GM19193 (cell line): ENCODE measurements around the gene EXOC5.

ENCODE experiments used
- POLR2A ChIP-seq: IDR thresholded peaks from 4 replicates; pipeline ENCODE4 v1.6.1; 2011; ENCODE audit not compliant: insufficient read depth, insufficient read length; ENCODE audit errors: extremely low read depth

Gene EXOC5

DNA sequence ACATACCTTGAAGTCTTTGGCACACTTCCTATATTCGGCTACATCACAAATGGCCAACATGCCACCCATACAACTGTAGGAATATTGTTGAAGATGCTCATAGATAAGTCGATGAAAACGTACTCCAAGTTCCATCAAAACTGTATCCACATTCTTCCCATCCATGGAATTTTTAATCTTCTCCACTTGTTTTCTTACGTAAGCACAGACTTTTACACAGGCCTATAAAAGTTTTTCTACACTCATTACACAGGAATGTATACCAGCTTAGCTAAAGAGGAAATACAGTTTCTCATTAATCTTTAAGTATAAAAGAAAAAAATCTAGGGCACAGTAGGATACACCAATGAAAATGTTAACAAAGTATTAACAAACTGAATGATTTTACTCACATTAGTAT lies 59.1 kb downstream of the EXOC5 start:
- no peak for TF ChIP-seq POLR2A

DNA sequence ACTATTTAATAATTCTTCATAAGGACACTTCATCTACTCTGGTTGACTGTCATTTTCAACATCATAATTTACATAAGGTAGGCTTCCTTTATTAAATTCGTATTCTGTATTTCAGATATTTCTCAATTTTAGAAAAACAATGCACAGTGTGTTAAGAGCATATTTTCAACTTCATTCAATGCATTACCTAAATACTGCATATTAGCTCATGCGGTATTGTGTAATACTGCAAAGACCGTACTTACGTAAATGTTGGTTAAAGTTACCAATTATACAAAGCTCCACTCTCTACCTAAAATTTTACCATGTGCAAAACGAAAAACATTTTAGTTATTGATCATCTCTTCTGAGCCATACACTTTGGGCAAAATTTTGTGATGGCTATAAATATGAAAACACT lies 62.8 kb downstream of the EXOC5 start:
- no peak for TF ChIP-seq POLR2A

- no peak for TF ChIP-seq POLR2A
Measured at GRCh38 chr14:57199921-57200320, 68.8 kb downstream of the EXOC5 start.

- no peak for TF ChIP-seq POLR2A
Measured at GRCh38 chr14:57189070-57189469, 79.6 kb downstream of the EXOC5 start.

DNA sequence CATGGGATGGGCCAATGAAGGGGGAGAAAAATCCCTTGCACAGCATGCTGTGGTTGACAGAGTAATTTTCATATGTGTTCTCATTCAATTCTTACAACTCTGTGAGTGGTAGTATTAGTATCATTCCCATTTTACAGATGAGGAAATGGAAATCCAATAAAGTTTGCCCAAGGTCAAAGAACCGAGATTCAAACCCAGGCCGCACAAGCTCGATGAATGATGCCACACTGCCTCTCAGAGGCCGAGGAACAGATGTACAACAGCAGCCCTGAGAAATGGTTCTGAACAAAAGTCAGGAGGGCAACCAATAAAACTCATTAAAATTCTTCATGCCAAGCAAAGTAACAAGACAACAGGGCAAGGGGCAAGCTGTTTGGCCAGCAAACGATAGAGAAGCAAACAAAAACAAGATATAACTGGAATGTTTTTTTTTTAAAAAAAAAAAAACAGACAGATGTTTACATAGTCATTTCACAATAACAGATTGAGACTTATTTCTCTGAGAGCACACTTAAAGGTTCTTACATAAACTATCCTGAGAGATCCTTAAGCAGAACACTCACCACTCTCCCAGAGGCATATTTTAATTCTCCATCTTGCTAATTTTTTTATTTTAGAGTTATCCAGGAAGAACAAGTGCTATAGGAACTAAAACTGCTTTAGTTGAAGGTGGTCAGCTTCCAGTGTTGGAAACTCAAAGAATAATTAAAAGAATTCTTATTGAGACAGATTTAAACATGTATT lies 85.8 kb downstream of the EXOC5 start:
- TF ChIP-seq POLR2A, result no peak

GRCh38 chr14:57179273-57179672 lies 89.4 kb downstream of the EXOC5 start:
- no peak for TF ChIP-seq POLR2A

- no peak for TF ChIP-seq POLR2A
Measured at GRCh38 chr14:57174466-57174865, 94.2 kb downstream of the EXOC5 start.

- no peak for TF ChIP-seq POLR2A
Measured at GRCh38 chr14:57171903-57172302, 96.8 kb downstream of the EXOC5 start.

- TF ChIP-seq POLR2A, result no peak
Measured at GRCh38 chr14:57171363-57171762, 97.3 kb downstream of the EXOC5 start.

DNA sequence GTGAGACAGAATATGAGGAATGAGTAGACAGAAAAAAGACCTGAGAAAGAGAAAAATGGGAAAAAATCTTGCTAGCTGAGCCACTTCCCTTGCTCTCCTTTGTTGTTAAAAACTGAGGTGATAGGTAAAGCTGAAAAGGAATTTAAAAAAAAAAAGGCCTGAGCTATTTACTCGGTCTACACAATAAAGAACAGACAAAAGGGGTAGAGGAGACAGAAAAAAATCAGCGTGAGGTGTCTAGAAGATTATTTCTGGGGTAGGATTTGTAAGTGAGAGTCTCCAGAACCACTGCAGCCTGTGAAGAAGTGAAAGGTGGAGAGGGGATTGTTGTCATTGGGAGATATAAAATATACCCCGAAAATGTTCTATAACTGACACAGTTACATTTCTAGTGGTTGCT lies 98.8 kb downstream of the EXOC5 start:
- TF ChIP-seq POLR2A, result no peak

DNA sequence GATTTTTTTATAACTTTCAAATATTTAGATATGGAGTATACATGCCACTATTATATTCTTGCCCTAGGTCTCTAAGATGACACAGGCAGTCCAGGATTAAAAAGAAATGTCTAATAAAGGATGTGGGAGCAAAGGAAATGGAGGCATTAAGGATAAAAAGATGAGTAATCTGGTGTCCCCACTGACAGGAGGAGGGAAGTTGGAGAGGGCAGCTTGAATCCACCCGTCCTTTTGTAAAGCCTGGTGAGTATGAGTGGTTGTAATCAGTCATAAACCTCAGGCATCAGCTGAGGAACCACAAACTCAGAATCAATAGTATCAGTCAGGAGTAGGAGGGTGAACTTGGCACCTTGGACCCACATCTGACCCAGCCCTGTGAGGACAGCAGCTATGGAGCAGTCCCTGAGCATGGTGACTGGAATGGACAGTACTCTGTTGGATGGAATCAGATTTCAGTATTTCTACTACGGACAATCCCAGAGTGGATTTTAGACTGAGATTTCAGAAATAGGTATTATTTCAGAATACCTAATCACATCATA lies 100.5 kb downstream of the EXOC5 start:
- TF ChIP-seq POLR2A, result no peak

DNA sequence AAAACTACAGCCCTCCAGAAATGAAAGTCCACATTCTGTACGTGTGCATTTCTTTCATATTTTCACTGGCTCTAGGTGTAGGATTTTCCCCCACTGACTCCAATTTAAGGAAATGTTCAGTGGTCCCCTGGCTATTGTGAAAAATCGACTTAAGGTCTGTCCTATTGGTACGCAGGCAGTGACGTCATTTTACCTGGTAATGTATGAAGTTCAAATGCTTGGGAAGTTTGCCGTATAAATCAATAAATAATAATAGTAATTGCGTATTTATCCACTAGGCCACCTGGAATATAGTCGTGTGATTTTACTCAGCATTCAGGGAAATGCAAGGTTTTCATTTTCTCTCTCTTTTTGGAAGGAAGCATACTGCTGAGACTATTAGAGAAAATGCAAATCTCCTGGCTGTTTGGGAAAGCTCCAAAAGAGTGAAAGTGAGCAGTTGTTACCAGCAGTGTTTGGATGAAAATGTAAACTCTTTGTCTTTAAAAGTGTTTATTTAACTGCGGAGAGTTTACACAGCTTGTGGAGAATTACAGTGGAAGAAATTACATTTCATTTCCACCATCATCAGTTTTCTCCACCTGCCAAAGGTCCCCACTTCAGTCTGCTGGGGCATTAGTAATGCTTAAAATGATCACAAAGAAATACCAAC lies 107.0 kb downstream of the EXOC5 start:
- TF ChIP-seq POLR2A, result no peak

GRCh38 chr14:57160333-57160732 lies 108.4 kb downstream of the EXOC5 start:
- no peak for TF ChIP-seq POLR2A

- TF ChIP-seq POLR2A, result no peak
Measured at GRCh38 chr14:57153286-57153685, 115.4 kb downstream of the EXOC5 start.
